GM19043 (cell line): Measurements from ENCODE around the gene CNDP2.
"Not testable (repeated sequence)": the region's sequence is repeated elsewhere in the genome, so short reads cannot be mapped to it uniquely, and the experiment has no call there.

Experiments used
- ATAC-seq: cut with Tn5 transposase; IDR thresholded peaks from one replicate; pipeline ENCODE4 v1.9.1; 2021; ENCODE audit warnings: low read depth; ENCODE audit not compliant: unreplicated experiment

CNDP2 gene

DNA sequence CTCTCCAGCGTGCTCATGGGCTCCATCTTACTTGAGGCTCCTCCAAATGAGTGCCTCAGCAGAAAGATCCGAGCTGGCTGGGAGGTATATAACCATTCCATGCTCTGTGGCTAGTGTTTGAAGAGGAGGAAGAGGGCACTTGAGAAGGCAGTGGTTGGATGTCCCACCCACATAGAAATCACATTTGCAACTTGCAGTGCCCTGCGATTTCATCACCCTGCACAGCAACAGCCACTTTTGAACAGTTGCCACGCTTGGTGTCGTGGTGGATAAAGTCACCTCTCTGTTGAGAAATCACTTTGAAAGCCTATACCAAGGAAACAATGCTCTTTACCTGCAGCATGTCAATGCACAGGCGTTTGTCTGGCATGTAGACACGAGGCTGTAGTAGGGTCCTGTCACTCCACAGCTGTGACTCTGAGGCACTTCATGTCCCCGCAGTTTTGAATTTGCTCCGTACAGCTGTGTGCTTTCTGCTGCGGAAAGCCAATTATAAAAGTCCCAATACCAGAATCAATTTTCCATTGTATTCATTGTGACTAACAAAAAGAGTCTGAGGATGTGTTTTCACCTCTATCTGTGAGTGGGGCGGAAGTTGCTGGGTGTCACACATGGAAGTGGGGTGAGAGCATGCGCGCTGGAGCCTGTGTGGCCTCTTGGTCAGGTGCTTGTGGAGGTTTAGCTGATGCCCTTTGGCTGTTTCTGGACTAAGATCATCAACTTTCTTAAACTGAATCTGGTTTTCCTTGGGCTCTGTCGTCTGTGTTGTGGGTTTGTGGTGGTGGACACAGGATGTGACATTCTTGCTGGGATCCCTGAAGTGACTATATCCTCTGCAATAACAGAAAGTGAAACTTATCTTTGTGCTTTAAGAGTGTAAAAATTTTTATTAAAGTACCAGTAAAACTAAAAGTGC is 2.8 kb downstream of the CNDP2 start:
- peak; percentile 31 for ATAC-seq

GRCh38 chr18:74499633-74500032 is 3.5 kb downstream of the CNDP2 start:
- ATAC-seq, result peak; percentile 34

DNA sequence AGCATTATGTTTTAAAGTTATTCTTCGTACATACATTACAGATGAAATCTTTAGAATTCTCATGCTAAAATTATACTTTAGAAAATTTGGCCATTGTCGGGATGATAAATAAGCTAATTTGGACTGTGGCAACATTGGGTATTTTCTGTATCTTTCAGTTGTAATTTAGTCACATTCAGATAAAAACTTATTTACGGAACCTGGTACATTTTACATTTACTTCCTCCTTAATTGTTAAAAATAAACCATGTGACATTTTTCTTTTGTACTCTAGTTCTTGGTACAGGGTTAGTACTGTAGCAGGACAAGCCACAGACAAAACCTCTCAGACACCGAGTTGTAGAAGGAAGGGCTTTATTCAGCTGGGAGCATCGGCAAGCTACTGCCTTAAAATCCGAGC is 4.2 kb downstream of the CNDP2 start:
- ATAC-seq, result no peak

- ATAC-seq, result not testable (repeated sequence)
Measured at GRCh38 chr18:74500774-74501173, 4.6 kb downstream of the CNDP2 start.

GRCh38 chr18:74501386-74501785 is 5.2 kb downstream of the CNDP2 start:
- no peak for ATAC-seq

GRCh38 chr18:74503137-74503536 is 7.0 kb downstream of the CNDP2 start:
- ATAC-seq, result no peak

DNA sequence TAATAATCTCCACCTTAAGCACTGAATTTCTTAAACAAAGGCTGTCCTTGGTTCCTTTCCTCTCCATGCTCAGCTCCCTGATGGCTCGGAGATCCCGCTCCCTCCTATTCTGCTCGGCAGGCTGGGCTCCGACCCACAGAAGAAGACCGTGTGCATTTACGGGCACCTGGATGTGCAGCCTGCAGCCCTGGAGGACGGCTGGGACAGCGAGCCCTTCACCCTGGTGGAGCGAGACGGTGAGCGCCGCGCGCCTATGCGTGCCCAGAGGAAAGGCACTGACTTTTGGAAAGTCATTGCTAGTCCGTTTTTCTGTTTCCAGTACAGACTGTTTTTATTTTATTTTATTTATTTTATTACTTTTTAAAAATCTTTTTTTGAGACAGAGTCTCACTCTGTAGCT is 9.6 kb downstream of the CNDP2 start:
- no peak for ATAC-seq

GRCh38 chr18:74506448-74507084 is 10.4 kb downstream of the CNDP2 start:
- no peak for ATAC-seq

DNA sequence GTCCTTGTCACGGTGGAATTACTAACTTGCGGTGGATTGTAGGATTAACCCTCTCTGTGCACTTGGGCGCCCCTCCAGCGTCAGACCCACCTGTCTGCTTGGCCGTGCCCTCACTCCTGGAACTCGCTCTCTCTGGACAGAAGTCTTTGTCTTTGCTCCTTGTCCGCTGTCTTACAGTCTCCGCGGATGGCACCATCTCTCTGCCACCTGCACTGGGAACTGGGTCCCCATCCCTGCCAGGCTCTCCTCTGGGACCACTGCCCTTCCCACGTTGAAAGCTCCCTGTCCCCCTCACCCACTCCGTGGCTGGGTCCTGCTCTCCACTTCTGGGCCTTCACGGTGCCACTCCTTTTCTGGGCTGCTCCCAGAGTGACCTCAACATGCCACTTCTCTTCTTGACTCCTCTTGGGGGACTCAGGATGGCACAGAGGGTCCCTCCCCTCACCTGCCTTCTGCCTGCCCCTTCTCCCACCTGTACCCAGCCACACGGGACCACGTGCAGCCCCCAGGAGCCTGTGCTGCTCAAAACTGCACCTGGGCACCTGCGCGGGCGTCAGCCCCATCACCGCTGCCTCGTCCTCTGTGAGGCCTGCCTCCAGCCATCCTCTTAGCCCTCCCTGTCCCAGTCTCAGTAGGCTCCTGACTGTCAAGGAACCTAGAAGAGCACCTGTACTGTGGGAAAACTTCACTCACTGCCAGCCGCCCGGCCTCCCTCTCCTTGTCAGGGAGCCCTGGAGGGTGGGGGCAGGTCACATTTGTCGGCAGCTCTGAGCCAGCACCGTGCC is 11.1 kb downstream of the CNDP2 start:
- no peak for ATAC-seq

- no peak for ATAC-seq
Measured at GRCh38 chr18:74507927-74508326, 11.8 kb downstream of the CNDP2 start.

DNA sequence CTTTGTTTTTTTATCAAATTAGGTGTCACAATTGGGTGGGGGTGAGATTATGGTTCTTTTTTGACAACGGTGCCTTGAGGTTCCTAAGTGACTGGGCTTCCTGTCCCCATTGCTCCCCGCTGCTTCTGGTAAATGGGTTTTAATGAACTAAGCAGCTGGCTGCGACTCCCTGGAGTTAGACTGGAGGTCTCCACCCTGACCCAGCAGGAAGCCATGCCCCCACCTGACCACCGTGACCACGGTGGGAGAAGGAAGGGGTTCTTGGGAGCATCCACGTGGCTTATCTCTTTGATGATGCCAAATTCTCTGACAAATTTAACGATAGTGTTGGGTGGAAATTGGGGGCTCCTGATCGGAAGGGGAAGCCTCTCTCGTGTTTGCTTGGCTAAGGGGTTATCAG is 12.2 kb downstream of the CNDP2 start:
- no peak for ATAC-seq

GRCh38 chr18:74508821-74509225 is 12.7 kb downstream of the CNDP2 start:
- ATAC-seq, result no peak

DNA sequence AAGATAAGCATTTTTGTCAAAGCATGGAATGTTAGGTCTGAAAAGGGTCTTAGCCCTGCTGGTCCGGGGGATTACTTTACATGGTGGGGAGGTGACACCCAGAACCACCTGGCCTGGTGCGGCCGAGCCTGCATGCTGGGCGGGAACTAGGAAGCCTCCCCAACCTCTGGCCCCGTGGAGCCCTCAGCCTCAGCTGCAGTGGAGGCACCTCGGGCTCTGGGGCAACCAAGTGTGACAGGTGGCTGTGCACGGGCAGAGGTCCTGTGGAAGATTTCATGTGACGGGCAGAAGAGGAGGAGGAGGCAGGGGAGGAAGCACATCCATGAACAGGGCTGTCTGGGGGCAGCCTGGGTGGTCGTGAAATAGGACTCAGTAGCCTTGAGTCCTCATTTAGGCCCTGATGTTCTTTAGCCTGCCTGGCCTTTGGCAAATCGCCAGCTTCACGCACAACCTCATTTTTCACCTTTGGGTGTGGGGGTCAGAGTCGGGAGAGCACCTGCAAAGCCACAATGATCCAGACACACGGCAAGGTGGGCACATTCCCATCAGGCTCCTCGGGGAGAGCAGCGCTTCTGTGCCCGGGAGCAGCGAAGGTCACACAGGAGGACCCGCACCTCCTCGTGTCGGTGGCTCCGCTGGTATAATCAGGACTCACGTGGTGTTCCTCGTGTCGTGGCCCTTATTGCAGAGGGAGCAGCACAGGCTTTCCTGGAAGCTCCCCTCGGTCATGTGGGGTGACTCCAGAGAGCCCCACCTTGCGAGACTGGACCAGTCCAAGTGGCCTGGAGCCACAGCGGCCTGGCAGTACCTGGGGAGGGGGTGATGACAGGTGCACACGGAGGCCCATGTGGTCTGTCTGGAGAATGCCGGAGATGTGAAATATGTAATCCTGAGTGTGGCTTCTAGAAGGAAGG is 13.9 kb downstream of the CNDP2 start:
- ATAC-seq, result no peak

DNA sequence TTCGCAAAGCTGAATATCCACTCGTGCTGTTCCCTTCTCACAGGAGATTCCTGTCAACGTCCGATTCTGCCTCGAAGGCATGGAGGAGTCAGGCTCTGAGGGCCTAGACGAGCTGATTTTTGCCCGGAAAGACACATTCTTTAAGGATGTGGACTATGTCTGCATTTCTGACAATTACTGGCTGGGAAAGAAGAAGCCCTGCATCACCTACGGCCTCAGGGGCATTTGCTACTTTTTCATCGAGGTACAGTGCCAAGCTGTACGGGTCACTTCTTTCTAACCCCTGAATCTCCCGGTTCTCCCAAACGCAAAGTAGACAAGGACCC is 14.6 kb downstream of the CNDP2 start:
- no peak for ATAC-seq

- no peak for ATAC-seq
Measured at GRCh38 chr18:74511823-74512222, 15.7 kb downstream of the CNDP2 start.

DNA sequence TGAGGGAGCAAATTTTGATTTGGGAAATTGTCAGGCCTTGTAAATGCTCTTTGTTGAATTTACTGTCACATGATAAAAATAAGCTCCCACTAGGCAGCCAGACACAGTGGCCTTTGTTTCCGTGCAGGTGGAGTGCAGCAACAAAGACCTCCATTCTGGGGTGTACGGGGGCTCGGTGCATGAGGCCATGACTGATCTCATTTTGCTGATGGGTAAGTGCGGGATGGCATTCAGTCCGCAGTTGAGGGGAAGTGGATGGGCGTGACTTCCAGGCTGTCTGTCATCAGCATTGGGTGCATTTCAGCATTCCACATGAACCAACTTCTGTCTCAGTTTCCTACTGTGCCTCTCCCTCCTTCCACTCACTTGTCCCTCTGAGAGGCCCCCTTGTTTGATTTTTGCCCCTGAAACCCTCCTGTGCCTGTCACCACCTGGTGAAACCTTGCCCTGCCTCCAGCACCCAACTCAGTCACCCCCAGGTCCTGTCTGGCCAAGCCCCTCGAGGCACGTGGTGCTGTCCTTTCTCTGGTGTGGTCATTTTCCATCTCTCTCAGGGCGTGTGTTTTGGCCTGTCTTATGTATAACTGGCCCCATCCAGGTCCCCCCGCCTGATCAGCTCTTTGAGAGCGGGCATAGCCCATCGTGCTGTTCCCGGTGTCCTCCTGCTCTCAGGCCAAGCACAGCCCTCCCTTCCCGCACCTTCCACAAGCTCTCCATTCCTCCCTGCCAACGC is 16.3 kb downstream of the CNDP2 start:
- no peak for ATAC-seq

DNA sequence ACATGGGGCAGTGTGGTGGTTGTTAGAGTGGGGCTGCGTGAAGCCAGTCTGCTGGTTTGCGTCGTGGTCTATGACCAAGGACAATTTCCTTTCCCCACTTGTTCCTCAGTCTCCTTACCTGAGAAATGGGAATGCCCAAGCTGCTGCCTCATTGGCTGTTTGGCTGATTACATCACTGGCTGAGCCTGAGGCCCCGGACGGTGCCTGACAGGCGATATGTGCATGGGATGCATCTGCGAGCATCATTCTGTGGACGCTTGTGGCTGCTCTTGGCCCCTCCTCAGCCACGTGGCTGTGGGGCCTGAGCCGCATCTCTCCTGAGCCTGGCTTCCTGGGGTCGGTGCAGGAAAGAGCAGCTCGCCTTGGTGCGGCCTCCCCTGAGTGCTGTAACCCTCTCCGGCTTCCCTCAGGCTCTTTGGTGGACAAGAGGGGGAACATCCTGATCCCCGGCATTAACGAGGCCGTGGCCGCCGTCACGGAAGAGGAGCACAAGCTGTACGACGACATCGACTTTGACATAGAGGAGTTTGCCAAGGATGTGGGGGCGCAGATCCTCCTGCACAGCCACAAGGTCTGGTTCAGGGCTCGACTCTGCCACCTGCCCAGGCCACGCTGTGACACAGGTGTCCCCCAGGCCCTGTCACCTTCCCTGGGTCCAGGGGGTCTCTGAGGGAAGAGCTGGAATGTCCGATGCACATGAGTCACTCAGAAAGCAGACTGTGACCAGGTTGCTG is 17.2 kb downstream of the CNDP2 start:
- ATAC-seq, result no peak

GRCh38 chr18:74513883-74514205 is 17.7 kb downstream of the CNDP2 start:
- ATAC-seq, result no peak

DNA sequence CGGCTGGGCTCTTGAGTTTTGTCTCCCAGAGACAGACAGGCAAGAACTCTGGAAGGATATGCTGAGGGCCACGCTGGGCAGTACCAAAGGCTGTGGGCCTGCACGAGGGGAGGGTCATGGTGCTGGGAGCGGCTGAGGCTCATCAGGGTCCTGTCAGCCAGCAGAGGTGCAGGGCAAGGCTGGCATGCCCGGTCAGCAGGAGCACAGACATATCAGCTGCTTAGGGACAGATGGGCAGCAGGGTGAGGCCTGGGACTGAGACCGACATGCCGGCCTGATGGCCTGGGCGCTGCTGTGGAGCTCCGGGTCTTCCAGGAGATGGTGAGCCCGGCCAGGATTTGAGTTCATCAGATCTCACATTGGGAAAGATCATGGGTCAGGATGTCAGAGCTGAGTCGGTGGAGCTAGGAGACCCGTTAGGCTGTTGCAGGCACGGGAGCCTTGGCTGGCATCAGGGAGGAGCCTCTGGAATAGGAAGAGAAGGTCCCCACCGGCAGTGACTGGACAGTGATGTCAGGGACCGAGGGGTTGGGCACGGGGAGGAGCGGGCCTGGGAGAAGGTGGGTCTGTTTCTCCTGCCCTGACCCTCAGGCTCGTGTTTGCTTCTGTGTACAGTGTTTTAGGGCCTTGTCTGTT is 18.8 kb downstream of the CNDP2 start:
- ATAC-seq, result no peak
